Right cardiac atrium (tissue), 5 donors: Measurements from ENCODE around the gene SMAGP. TPM values are rescaled to one million over a fixed set of nuclear protein-coding genes. Genes with fewer than 3 reads are reported as not detected.
"Not testable (repeated sequence)": the region's sequence is repeated elsewhere in the genome, so short reads cannot be mapped to it uniquely, and the experiment has no call there.

Source experiments
- ATAC-seq, 2 donors: fragments of 200-7000 bp; cut with Tn5 transposase; one replicate each; pipeline versions ENCODE4 v1.8.0 to v1.9.1; 2020; ENCODE audit warnings: moderate library complexity in 2 of 2, mild to moderate bottlenecking in 1 of 2
- DNase-seq, 3 donors: peaks; one replicate each; pipeline ENCODE4 v3.0.0-alpha.2; 2020
- H3K27ac ChIP-seq: one replicate; pipeline ENCODE4 v1.5.1; 2013; ENCODE audit warnings: mild to moderate bottlenecking, low read length, control low read depth, moderate library complexity
- H3K27me3 ChIP-seq: one replicate; pipeline ENCODE4 v1.6.1; 2013; ENCODE audit not compliant: control insufficient read depth, insufficient read depth
- H3K4me1 ChIP-seq: one replicate; pipeline ENCODE4 v1.6.1; 2013; ENCODE audit warnings: low read length; ENCODE audit not compliant: control insufficient read depth, insufficient read depth
- H3K4me3 ChIP-seq: one replicate; pipeline ENCODE4 v1.5.1; 2013; ENCODE audit warnings: low read length, control low read depth
- H3K9me3 ChIP-seq: one replicate; pipeline ENCODE4 v1.6.1; 2013; ENCODE audit warnings: low read length; ENCODE audit not compliant: control insufficient read depth
- WGBS: extraction: QIAGEN DNeasy Blood & Tissue Kit; methylation state at CpG from one replicate; pipeline ENCODE4 v1.1.7; 2013; 5-methylcytosine and 5-hydroxymethylcytosine counted together
- intact Hi-C, 4 donors: fragments of 100-400 bp; cut with DNase I; formaldehyde crosslinking; loops; one replicate each; pipeline versions ENCODE4 v1.11.0 to v1.14.0; 2022 to 2023
- polyA plus RNA-seq: library from polyadenylated mRNA; stranded (reverse); fragments of 200-250 nt; gene quantifications from one replicate; pipeline ENCODE4 v1.2.3, GENCODE V29; 2013
- total RNA-seq, 4 donors: library from RNA; stranded (reverse); fragmentation: NEBNext Ultra II Directional; extraction: Animal tissue kit (Norgen Biotek cat#: 25700); gene quantifications; one replicate each; pipeline ENCODE4 v1.2.1, GENCODE V29; 2021
- donor health status: healthy with polysubstance abuse.
- donor health status: DM: no; HTN: yes; CAD: no.
- donor health status: DM: no; HTN: no; CAD: no.
- donor health status: DM: no; HTN: yes; CAD: no; lungs with severe emphysema.
- donor health status: DM: yes; HTN: yes; CAD: no.

SMAGP gene
- total and polyA plus RNA-seq, 5 donors, result 1.4 to 6.2 (median 3.6) TPM

DNA sequence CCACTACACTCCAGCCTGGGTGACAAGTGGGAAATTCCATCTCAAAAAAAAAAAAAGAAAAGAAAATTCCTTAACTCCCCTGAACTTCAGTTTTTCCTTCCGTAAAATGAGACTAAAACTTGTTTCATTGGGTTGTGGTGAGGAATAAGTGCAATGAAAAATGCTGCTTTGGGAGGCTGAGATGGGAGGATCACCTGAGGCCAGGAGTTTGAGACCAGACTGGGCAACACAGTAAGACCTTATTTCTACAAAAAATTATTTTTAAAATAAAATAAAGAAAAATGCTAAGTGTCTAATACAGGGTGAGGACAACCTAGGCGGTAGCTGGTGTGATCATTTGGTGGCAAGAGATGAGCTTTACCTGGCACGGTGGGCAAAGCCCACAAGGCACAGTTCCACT, 6.9 kb downstream of the SMAGP start:
- Histone ChIP-seq H3K4me3 (no peak overlapping the region), H3K9me3 (no peaks in the 10 kb centered on the region), H3K27ac (no peak overlapping the region), H3K4me1 (no peaks in the 10 kb centered on the region), H3K27me3 (no peaks in the 10 kb centered on the region)
- intact Hi-C loops, result no loop called here
- no peak for ATAC-seq
- DNase-seq, result no peak
- WGBS, result 98% methylated on average over 3 of the region's 3 CpGs

DNA sequence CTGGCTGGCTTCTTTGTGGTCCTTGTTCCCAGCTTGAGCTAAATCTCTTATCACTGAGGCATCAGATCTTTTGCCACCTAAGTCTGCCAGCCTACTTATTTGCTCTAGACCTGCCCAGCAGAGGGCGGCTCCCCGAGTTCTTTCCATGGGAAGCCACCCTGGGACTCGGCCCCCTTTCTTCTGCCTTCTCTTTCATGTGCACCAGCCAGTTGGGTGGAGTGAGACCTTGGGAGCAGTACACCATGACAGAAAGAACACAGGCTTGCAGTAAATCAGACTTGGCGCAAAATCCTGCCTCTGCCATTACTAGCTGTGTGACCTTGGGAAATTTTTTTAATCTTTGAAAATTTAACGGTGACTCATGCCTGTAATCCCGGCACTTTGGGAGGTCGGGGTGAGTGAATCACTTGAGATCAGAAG, 7.4 kb downstream of the SMAGP start:
- Histone ChIP-seq H3K27me3 (no peaks in the 10 kb centered on the region), H3K27ac (no peak overlapping the region), H3K4me1 (no peaks in the 10 kb centered on the region), H3K9me3 (no peaks in the 10 kb centered on the region), H3K4me3 (no peak overlapping the region)
- 54% methylated on average over 7 of the region's 7 CpGs for WGBS
- intact Hi-C loops, result no loop called here
- no peak for ATAC-seq
- DNase-seq, result peak in 1 of 3 donors; percentile 63

DNA sequence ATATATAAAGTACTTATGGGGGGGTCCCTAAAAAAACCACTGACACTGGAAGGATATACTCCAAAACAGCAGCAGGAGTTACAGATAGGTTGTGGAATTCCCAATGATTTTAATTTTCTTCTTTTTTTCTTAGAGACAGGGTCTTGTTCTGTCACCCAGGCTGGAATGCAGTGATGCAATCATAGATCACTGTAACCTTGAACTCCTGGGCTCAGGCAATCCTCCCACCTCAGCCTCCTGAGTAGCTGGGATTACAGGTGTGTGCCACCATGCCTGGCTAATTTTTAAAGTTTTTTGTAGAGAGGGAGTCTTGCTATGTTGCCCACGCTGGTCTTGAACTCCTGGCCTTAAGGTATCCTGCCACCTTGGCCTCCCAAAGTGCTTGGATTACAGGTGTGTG, 10.6 kb downstream of the SMAGP start:
- not testable (repeated sequence) for ATAC-seq

DNA sequence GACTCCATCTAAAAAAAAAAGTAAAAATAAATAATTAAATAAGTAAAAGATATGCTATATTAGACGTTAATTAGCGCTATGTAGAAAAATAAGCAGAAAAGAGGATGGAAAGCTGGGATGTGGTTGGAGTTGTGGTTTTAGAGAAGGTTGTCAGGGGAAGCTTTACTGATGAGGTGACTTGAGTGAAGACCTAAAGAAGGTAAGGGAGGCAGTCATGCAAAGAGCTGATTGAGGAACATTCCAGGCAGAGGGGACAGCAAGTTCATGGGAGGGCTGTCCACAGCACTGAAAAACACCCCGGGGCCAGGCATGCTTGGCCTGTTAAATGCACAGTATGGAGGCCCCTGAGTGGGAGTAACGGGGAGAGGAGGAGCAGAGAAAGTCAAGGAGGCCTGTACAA, 15.7 kb downstream of the SMAGP start:
- WGBS, result 86% methylated on average over 4 of the region's 4 CpGs
- Histone ChIP-seq H3K27me3 (no peaks in the 10 kb centered on the region), H3K9me3 (no peaks in the 10 kb centered on the region), H3K27ac (no peak overlapping the region), H3K4me1 (no peaks in the 10 kb centered on the region), H3K4me3 (no peak overlapping the region)
- ATAC-seq, result no peak
- DNase-seq, result no peak
- intact Hi-C loops, result no loop called here

More for the DNA sequence above, 10.6 kb downstream of the SMAGP start:
- H3K4me3 ChIP-seq, H3K4me1 ChIP-seq, intact Hi-C loops, H3K27me3 ChIP-seq, H3K9me3 ChIP-seq, DNase-seq, H3K27ac ChIP-seq: not testable (repeated sequence)
- WGBS, result 98% methylated on average over 1 of the region's 1 CpG

DNA sequence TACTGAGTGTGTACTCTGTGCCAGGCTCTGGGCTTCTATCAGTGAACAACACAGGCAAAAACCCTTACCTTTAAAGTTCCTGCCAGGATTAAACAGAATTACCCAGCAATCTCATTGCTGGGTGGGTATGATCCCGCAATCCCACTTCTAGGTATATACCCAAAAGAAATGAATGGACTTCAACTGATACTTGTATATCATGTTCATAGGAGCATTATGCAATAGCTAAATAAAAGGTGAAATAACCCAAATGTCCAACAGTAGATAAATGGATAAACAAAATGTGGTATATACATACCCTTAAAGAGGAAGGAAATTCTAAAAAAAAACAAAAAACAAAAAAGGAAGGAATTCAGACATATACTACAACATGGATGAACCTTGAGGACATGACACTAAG, 16.9 kb downstream of the SMAGP start:
- H3K4me1 ChIP-seq, result no peaks in the 10 kb centered on the region
- no peak for ATAC-seq
- no peak overlapping the region for H3K27ac ChIP-seq
- H3K9me3 ChIP-seq, result no peaks in the 10 kb centered on the region
- intact Hi-C loops, result no loop called here
- WGBS, result 96% methylated on average over 1 of the region's 1 CpG
- no peak overlapping the region for H3K4me3 ChIP-seq
- no peak for DNase-seq
- H3K27me3 ChIP-seq, result no peaks in the 10 kb centered on the region

DNA sequence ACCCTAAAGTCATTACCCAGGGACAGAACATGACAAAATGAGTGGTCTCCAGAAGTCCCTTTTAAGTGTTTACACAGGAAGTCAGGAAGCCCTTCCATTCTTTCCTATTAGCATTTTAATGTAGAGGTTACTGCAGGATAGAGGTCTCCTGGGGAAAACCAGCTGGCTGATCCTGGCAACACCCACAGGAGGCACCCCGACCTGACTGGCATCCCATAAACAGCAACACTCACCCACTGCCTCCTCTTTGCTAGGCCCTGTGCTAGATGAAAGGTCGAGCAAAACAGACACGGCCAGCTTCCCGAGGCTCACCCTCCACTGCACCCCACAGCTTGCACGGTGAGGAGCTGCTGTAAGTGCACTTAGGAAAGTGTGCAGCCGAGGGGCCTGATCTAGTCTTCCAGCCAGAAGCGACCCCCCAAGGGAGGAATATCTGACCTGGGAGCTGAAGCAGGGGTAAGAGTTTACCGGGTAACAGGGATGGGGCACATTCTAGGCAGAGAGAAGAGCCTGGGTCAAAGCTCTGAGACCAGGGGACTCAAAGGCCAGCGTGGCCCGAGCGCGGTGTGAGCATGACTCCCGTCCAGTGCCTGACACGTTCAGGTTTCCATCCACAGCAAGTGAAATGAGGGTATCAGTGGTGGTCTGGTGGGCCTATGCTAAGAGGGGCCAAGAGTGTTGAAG, 22.6 kb downstream of the SMAGP start:
- DNase-seq (no peak), ATAC-seq (no peak)
- Histone ChIP-seq H3K4me1 (peaks cover 7% of the 10 kb centered on the region), H3K4me3 (no peak overlapping the region), H3K9me3 (no peaks in the 10 kb centered on the region), H3K27ac (no peak overlapping the region), H3K27me3 (no peaks in the 10 kb centered on the region)
- 67% methylated on average over 14 of the region's 14 CpGs for WGBS
- intact Hi-C loops, result no loop called here

DNA sequence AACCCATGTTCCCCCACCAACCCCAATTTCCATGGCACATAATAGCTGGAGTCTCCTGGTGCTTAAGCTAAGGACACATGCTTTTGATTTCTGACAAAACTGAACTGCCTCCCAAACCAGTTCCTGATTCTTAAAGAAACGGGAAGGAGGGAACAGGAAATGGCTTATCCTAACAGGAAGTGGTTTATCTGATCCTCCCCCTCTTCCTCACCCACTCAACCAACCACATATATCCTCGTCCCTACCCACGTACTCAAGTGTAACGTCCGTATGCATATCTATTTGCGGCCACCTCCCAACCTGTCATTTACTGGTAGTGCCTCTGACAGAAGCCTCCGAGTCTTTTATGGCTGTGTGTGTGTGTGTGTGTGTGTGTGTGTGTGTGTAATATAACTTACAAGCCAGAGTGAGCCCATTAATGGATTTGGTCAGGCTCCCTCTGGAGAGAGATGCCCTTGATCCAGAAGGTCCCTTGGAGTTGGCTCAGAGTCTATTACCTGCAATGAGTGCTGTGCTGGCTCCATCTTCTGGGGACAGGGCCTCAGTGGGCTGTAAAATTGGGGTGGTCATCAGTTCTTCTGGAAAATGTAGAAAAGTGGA, 23.9 kb downstream of the SMAGP start:
- DNase-seq (peak in 1 of 3 donors; percentile 25), ATAC-seq (peak; percentile 83)
- H3K27ac ChIP-seq, result peak overlapping the region; percentile 51
- intact Hi-C loops, result no loop called here
- H3K27me3 ChIP-seq, result no peaks in the 10 kb centered on the region
- H3K4me3 ChIP-seq, result no peak overlapping the region
- peaks cover 7% of the 10 kb centered on the region for H3K4me1 ChIP-seq
- WGBS, result 13% methylated on average over 7 of the region's 7 CpGs
- no peaks in the 10 kb centered on the region for H3K9me3 ChIP-seq

DNA sequence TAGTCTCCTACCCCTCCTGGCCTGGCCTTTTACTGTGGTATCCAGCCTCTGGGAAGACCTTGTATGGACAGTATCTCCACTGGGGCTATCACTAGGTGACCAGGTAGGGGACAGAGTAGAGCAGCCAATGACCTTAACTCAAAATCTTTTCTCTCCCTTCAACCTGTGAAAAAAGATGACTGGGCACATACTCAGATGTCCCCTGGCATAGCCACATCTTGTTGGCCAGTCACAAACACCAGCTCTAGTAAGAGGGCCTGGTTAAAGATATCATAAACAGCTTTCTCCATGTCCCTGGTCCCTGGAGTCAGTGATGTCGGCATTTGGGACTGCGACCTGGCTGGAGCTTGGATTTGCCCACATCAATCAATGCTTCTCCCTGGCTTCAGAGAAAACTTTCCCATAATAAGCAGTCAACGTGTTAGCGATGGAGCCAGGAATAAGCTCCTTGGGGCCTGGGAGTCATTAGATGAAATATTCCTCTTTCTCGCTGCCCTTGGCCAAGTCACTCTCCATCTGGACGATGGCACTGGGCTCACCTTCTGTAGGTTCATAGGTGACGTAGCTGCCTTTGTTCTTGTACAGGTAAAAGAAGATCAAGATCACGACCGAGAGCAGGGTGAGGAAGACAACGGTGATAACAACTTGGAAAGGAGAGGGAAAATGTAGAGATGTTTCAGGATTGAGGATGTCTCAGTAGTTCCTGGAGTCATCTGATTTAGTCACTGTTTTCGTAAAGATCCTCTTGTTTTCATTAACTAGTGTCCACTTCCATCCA, 24.6 kb downstream of the SMAGP start:
- peak overlapping the region; percentile 51 for H3K27ac ChIP-seq
- intact Hi-C loops, result no loop called here
- H3K4me3 ChIP-seq, result no peak overlapping the region
- ATAC-seq (no peak), DNase-seq (no peak)
- WGBS, result 84% methylated on average over 11 of the region's 11 CpGs
- no peaks in the 10 kb centered on the region for H3K27me3 ChIP-seq
- peaks cover 7% of the 10 kb centered on the region for H3K4me1 ChIP-seq
- no peaks in the 10 kb centered on the region for H3K9me3 ChIP-seq

DNA sequence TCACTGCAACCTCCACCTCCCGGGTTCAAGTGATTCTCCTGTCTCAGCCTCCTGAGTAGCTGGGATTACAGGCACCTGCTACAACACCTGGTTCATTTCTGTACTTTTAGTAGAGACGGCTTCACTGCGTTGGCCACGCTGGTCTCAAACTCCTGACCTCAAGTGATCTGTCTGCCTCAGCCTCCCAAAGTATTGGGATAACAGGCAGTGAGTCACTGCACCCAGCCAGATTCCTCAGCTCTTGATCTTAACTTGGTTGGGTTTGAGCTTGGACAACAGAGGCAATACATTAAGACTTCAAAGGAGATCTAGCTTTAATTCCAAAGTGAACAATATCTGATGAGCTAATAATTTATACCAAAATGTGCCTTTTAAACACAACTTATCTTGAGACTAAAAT, 25.9 kb downstream of the SMAGP start:
- Histone ChIP-seq H3K9me3 (no peaks in the 10 kb centered on the region), H3K27ac (no peak overlapping the region), H3K27me3 (no peaks in the 10 kb centered on the region), H3K4me1 (peaks cover 14% of the 10 kb centered on the region), H3K4me3 (no peak overlapping the region)
- ATAC-seq, result no peak
- 93% methylated on average over 4 of the region's 4 CpGs for WGBS
- DNase-seq, result no peak
- intact Hi-C loops, result no loop called here

DNA sequence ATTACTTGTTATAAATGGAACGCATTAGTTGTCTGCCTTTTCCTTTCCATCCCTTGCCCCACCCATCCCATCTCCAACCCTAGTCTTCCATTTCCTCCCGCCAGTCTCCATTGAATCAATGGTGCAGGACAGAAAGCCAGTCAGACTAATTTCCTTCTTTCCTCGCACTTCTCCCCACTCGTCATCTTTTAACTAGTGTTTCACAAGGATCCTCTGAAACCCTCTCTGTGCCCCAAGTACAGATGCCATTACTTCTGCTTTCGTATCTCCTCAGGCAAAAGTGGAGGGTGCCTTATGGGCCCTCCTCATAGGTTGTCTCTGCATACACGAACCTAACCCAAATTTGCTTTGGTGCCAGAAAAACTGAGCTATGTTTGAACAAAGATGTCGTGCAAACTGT, 27.3 kb downstream of the SMAGP start:
- WGBS, result 64% methylated on average over 7 of the region's 7 CpGs
- H3K4me3 ChIP-seq, result no peak overlapping the region
- H3K9me3 ChIP-seq, result no peaks in the 10 kb centered on the region
- no peaks in the 10 kb centered on the region for H3K27me3 ChIP-seq
- H3K4me1 ChIP-seq, result peaks cover 14% of the 10 kb centered on the region
- H3K27ac ChIP-seq, result no peak overlapping the region
- ATAC-seq (no peak), DNase-seq (no peak)
- intact Hi-C loops, result no loop called here

DNA sequence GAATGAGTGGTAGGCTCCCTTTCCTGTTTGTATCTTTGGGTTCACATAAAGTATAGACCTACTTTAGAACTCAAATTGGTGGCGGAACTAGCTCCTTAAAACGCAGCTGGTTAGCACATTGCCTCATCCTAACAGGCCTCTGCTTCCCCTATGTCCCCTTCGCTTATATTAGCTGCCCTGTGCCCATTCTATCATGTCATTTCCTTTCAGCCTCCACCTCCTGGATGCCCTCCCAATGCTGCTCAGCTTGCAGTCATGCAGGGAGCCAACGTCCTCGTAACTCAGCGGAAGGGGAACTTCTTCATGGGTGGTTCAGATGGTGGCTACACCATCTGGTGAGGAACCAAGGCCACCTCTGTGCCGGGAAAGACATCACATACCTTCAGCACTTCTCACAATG, 28.1 kb downstream of the SMAGP start:
- WGBS, result 70% methylated on average over 7 of the region's 7 CpGs
- ATAC-seq (no peak), DNase-seq (peak; percentile 33 to 68 (median 61))
- intact Hi-C loops, result no loop called here
- H3K4me1 ChIP-seq, result peaks cover 14% of the 10 kb centered on the region
- H3K27me3 ChIP-seq, result no peaks in the 10 kb centered on the region
- no peaks in the 10 kb centered on the region for H3K9me3 ChIP-seq
- H3K27ac ChIP-seq, result no peak overlapping the region
- no peak overlapping the region for H3K4me3 ChIP-seq
